NB4 (cell line): Measurements from ENCODE around the gene TMEM259.

ENCODE experiments used
- DNase-seq: peaks from one replicate; pipeline ENCODE4 v3.0.0; 2010; ENCODE audit warnings: low read depth
- H3K4me3 ChIP-seq: one replicate; pipeline ENCODE4 v1.5.1; 2011; ENCODE audit warnings: mild to moderate bottlenecking, low read depth, low read length, moderate library complexity
- MYC ChIP-seq: IDR thresholded peaks from 2 replicates; pipeline ENCODE4 v1.6.1; 2011; ENCODE audit warnings: low read depth, low read length
- POLR2A ChIP-seq: IDR thresholded peaks from 2 replicates; pipeline ENCODE4 v1.6.1; 2011; ENCODE audit warnings: mild to moderate bottlenecking; ENCODE audit not compliant: insufficient read length; ENCODE audit errors: extremely low read depth
- TF ChIP-seq, protein P1 (sequence below): IDR thresholded peaks from 2 replicates; pipeline ENCODE4 v1.6.1; 2011; ENCODE audit warnings: low read depth, low read length
- TF ChIP-seq, protein P2 (sequence below): IDR thresholded peaks from one replicate; pipeline ENCODE4 v1.5.1; 2012; ENCODE audit warnings: low read depth, low read length

The TMEM259 gene

GRCh38 chr19:1041272-1041834, 20.4 kb upstream of the TMEM259 start:
- no peak overlapping the region for H3K4me3 ChIP-seq
- TF ChIP-seq, protein P1, sequence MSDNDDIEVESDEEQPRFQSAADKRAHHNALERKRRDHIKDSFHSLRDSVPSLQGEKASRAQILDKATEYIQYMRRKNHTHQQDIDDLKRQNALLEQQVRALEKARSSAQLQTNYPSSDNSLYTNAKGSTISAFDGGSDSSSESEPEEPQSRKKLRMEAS = no peak
- DNase-seq = no peak

DNA sequence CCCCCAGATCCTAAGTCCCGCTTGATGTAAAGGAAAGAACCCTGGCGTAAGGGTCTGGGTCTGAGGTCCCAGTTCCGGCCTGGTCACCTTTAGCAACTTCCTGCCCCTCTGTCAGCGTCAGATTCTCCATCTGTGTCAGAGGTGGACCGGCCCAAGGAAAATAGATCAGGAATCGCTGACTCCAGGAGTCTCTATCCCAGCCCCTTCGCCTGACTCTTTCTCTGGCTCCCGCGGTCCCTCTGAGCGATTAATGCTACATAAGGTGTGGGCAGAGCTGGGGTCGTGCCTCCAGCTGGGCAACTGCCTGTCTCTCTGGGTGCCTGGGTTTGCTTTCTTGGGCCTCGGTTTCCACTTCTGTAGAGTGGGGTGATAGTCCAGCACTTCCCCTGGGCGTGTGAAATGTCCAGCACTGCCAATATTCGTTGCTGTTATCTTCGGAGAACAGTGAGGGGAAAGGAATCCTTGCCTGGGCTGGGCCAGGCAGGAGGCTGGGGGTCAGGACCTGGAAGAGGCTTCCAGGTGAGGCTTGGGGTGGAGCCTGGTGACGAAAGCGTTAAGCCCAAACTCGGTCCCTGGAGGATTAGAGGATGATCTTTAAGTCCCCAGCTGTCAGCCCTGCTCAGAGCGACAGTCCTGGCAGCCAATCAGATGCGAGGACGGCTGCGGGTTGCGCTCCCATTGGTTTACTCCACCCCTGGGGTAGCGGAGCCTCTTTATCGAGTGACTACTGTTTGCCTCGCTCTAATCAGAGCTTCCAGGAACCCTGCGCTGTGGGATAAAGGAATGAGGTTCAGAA, 19.8 kb upstream of the TMEM259 start:
- TF ChIP-seq, protein P2, sequence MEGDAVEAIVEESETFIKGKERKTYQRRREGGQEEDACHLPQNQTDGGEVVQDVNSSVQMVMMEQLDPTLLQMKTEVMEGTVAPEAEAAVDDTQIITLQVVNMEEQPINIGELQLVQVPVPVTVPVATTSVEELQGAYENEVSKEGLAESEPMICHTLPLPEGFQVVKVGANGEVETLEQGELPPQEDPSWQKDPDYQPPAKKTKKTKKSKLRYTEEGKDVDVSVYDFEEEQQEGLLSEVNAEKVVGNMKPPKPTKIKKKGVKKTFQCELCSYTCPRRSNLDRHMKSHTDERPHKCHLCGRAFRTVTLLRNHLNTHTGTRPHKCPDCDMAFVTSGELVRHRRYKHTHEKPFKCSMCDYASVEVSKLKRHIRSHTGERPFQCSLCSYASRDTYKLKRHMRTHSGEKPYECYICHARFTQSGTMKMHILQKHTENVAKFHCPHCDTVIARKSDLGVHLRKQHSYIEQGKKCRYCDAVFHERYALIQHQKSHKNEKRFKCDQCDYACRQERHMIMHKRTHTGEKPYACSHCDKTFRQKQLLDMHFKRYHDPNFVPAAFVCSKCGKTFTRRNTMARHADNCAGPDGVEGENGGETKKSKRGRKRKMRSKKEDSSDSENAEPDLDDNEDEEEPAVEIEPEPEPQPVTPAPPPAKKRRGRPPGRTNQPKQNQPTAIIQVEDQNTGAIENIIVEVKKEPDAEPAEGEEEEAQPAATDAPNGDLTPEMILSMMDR = no peak
- TF ChIP-seq POLR2A (no peak), MYC (no peak)
- TF ChIP-seq, protein P1 = no peak
- H3K4me3 ChIP-seq = peak overlapping the region; percentile 55
- peak; percentile 79 for DNase-seq

GRCh38 chr19:1039646-1040475, 18.9 kb upstream of the TMEM259 start, which contains the start of gene ABCA7:
ABCA7 (plus strand) TSS chr19:1040107; CDS start chr19:1041362, 1,255 bp downstream.
- peak within 1 kb of the TSS; percentile 55 for H3K4me3 ChIP-seq
- no peak for TF ChIP-seq MYC
- TF ChIP-seq, protein P1 = 0 out of 2 replicates have a peak, but pooled peaks have one; percentile 18
- DNase-seq = peak; percentile 95

DNA sequence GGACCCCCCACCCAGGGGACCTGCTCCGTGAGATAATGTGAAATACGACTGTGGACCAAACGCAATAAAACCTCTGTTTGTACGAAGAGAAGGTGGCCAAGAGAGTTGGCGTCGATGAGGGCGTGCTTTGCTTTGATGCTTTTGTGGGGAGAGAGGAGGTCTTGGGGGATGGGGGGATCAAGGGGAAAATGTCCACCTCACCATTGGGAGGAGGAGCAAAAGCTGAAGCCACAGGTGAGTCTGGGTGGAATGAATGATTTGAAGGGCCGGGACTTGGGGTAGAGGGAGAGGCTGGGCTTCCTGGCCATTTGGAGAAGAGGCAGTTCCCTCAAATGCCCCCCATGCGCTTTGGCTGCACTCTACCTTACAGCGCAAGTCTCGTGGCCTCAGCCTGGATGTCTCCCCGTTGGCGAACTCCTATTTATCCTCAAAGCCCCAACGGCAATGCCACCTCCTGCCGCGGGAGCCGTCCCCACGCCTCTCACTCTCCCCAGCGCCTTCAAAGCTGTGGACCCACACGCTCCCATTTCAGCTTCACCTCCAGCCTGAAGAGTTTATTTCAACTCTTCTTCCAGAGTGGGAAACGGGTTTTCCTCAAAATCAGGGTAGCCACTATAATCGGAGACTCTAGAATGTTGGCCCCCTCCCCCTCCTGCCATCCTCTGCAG, 18.2 kb upstream of the TMEM259 start:
- TF ChIP-seq, protein P1 = no peak
- TF ChIP-seq, protein P2 = no peak
- TF ChIP-seq MYC (no peak), POLR2A (no peak)
- no peak overlapping the region for H3K4me3 ChIP-seq
- no peak for DNase-seq

- DNase-seq = no peak
- TF ChIP-seq, protein P1 = no peak
- no peak for TF ChIP-seq POLR2A
- no peak for TF ChIP-seq MYC
- TF ChIP-seq, protein P2 = no peak
- no peak overlapping the region for H3K4me3 ChIP-seq
These were observed 16.7 kb upstream of the TMEM259 start for GRCh38 chr19:1037621-1038064.

DNA sequence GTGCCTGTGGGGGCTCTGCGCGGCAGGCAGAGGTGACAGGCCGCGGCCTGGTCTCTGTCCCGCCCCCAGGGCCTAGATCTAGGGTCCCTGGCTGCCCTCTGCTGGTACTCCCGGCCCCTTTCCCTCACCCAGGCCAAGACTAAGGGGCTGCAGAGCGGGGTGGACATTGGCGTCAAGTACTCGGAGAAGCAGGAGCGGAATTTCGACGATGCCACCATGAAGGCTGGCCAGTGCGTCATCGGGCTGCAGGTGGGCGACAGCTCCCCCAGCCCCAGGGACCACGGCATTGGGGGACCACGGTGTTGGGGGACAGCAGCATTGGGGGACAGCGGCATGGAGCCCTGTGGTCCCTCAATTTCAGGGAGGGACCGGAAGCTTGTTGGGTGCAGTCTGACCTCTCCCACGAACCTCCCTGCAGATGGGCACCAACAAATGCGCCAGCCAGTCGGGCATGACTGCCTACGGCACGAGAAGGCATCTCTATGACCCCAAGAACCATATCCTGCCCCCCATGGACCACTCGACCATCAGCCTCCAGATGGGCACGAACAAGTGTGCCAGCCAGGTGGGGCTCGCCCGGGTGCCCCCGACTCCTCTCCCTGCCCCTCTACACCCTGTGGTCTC, 15.2 kb upstream of the TMEM259 start:
- TF ChIP-seq, protein P1 = no peak
- TF ChIP-seq, protein P2 = peak; percentile 7
- TF ChIP-seq POLR2A (no peak), MYC (no peak)

More for the DNA sequence above, 15.2 kb upstream of the TMEM259 start:
- DNase-seq = peak; percentile 23
- H3K4me3 ChIP-seq = no peak overlapping the region
